ENCODE data around the gene OR51B4. TPM values are rescaled to one million over a fixed set of nuclear protein-coding genes. Genes with fewer than 3 reads are reported as not detected.
"Not testable (repeated sequence)": the region's sequence is repeated elsewhere in the genome, so short reads cannot be mapped to it uniquely, and the experiment has no call there.

OR51B4 gene
- total RNA-seq, 1 donor from 2014 or later: not detected

DNA sequence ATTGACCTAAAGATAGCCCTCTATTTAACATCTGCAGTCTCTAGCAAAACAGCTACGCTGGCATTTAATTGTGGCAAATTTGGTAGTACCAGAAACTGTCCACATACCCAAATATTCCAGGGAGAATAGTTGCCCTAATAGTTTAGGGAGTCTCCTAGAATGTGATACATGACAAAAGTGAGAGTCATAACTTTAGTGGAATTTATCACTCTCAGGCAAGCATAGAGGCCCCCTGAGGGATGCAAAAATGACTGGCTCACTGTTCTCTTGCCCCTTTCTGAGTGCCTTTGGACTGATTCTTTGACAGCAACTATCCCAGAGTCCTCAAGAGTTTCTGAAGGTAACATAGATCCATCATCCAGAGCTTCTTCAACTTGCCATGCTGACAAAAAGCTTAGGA, 2.3 kb upstream of the OR51B4 start:
- DNase-seq (ENCODE audit: extremely low spot score, unreplicated experiment): no peak
- TF ChIP-seq, protein P1, sequence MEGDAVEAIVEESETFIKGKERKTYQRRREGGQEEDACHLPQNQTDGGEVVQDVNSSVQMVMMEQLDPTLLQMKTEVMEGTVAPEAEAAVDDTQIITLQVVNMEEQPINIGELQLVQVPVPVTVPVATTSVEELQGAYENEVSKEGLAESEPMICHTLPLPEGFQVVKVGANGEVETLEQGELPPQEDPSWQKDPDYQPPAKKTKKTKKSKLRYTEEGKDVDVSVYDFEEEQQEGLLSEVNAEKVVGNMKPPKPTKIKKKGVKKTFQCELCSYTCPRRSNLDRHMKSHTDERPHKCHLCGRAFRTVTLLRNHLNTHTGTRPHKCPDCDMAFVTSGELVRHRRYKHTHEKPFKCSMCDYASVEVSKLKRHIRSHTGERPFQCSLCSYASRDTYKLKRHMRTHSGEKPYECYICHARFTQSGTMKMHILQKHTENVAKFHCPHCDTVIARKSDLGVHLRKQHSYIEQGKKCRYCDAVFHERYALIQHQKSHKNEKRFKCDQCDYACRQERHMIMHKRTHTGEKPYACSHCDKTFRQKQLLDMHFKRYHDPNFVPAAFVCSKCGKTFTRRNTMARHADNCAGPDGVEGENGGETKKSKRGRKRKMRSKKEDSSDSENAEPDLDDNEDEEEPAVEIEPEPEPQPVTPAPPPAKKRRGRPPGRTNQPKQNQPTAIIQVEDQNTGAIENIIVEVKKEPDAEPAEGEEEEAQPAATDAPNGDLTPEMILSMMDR (IDR thresholded peaks at IDR 0.05): no peak
- Mint-ChIP-seq H3K4me3 (ENCODE audit: unreplicated experiment) (no peak overlapping the region), H3K36me3 (ENCODE audit: unreplicated experiment) (no peaks in the 10 kb centered on the region), H3K4me1 (ENCODE audit: unreplicated experiment) (no peaks in the 10 kb centered on the region), H3K9me3 (ENCODE audit: unreplicated experiment) (no peaks in the 10 kb centered on the region), H3K27ac (ENCODE audit: unreplicated experiment) (no peak overlapping the region), H3K27me3 (ENCODE audit: unreplicated experiment) (peaks cover 28% of the 10 kb centered on the region)

DNA sequence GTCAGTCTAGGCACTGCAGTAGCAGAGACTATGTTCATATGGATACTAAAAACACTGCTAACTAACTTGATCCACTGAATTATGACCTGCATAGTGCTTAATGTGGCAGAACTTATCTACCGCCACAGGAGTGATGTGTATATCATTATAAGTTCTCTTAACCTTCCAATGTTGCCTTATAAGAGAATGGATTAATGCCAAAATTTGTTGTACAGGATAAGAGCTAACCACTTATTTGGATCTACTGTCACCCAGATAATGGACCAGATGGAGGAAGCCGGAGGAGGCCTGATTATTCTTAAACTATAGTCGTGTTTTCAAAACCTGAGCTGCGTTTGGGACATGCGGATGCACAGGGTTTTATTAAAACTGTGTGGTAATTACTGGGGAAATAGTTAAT, 1.9 kb upstream of the OR51B4 start:
- Mint-ChIP-seq H3K36me3 (ENCODE audit: unreplicated experiment) (no peaks in the 10 kb centered on the region), H3K27ac (ENCODE audit: unreplicated experiment) (no peak overlapping the region), H3K27me3 (ENCODE audit: unreplicated experiment) (peaks cover 28% of the 10 kb centered on the region), H3K4me1 (ENCODE audit: unreplicated experiment) (no peaks in the 10 kb centered on the region), H3K9me3 (ENCODE audit: unreplicated experiment) (no peaks in the 10 kb centered on the region), H3K4me3 (ENCODE audit: unreplicated experiment) (no peak overlapping the region)
- TF ChIP-seq, protein P1 (IDR thresholded peaks at IDR 0.05): no peak
- DNase-seq (ENCODE audit: extremely low spot score, unreplicated experiment): no peak

- Mint-ChIP-seq H3K9me3 (ENCODE audit: unreplicated experiment) (no peaks in the 10 kb centered on the region), H3K4me3 (ENCODE audit: unreplicated experiment) (no peak overlapping the region), H3K36me3 (ENCODE audit: unreplicated experiment) (no peaks in the 10 kb centered on the region), H3K4me1 (ENCODE audit: unreplicated experiment) (no peaks in the 10 kb centered on the region), H3K27me3 (ENCODE audit: unreplicated experiment) (peaks cover 42% of the 10 kb centered on the region), H3K27ac (ENCODE audit: unreplicated experiment) (no peak overlapping the region)
- TF ChIP-seq, protein P1 (IDR thresholded peaks at IDR 0.05): no peak
- no peak for DNase-seq (ENCODE audit: extremely low spot score, unreplicated experiment)
Observed at GRCh38 chr11:5300251-5300650, 1.5 kb downstream of the OR51B4 start.

DNA sequence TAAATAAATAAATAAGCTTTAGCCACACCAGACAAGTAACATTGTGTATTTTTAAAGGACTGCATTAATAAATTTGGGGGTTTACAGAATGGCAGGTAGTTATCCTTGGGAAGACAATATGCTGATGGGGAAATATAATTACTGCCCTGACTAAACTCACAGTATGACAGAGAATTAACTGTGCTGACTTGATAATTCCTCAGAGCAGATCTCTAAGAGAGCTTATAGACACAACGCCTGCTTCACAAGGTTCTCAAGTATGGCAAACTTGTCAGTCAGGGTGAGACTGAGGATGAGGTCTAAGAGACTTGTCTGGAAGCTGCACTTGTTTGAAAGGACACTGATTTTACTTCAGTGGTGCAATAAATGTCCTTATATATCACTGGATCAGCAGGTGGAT, 3.3 kb downstream of the OR51B4 start:
- no peak overlapping the region for H3K27ac Mint-ChIP-seq (ENCODE audit: unreplicated experiment)
- no peak for DNase-seq (ENCODE audit: extremely low spot score, unreplicated experiment)
- peaks cover 39% of the 10 kb centered on the region for H3K27me3 Mint-ChIP-seq (ENCODE audit: unreplicated experiment)
- H3K4me3 Mint-ChIP-seq (ENCODE audit: unreplicated experiment): no peak overlapping the region
- no peaks in the 10 kb centered on the region for H3K36me3 Mint-ChIP-seq (ENCODE audit: unreplicated experiment)
- H3K9me3 Mint-ChIP-seq (ENCODE audit: unreplicated experiment): no peaks in the 10 kb centered on the region
- TF ChIP-seq, protein P1 (IDR thresholded peaks at IDR 0.05): no peak
- H3K4me1 Mint-ChIP-seq (ENCODE audit: unreplicated experiment): no peaks in the 10 kb centered on the region

DNA sequence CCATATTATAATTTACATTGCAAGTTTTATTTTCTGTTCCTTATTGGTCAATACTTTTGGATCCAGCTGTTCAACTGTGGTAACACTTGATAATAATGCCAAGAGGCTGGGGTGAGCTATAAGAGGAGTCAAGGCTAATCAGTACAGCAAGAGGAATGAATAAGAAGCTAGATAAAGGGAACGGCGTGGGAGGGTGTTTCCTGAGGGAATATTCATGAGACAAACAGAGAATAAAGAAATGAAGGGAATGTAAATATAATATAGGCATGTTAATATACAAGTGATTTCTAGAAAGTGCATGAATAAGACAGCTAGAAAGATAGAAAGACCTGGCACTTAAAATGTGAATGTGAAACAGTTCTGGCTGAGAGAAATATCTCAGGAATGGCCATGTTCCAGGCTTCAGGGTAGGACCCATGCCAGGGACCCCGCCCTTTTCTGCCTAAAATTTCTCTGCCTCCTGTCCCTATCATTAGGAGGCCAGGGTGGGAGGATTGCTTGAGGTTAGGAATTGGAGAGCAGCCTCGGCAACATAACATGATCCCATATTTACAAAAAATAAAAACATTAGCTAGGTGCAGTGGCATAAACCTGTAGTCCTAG, 3.9 kb downstream of the OR51B4 start:
- Mint-ChIP-seq H3K27ac (ENCODE audit: unreplicated experiment) (no peak overlapping the region), H3K4me1 (ENCODE audit: unreplicated experiment) (peaks cover 6% of the 10 kb centered on the region), H3K4me3 (ENCODE audit: unreplicated experiment) (no peak overlapping the region), H3K9me3 (ENCODE audit: unreplicated experiment) (no peaks in the 10 kb centered on the region), H3K36me3 (ENCODE audit: unreplicated experiment) (no peaks in the 10 kb centered on the region), H3K27me3 (ENCODE audit: unreplicated experiment) (peaks cover 39% of the 10 kb centered on the region)
- DNase-seq (ENCODE audit: extremely low spot score, unreplicated experiment): no peak
- TF ChIP-seq, protein P1 (IDR thresholded peaks at IDR 0.05): no peak

DNA sequence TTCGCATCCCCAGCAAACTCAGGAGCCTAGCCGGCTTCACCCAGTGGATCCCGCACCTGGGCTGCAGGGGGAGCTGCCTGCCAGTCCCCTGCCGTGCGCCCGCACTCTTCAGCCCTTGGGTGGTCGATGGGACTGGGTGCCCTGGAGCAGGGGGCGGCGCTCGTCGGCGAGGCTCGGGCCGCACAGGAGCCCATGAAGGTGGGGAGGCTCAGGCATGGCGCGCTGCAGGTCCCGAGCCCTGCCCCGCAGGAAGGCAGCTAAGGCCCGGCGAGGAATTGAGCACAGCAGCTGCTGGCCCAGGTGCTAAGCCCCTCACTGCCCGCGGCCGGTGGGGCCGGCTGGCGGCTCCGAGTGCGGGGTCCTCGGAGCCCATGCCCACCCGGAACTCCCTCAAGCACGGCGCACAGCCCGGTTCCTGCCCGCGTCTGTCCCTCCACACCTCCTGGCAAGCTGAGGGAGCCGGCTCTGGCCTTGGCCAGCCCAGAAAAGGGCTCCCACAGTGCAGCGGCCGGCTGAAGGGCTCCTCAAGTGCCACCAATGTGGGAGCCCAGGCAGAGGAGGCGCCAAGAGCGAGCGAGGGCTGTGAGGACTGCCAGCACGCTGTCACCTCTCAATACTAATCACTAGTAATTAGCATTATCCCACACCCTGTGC, 7.3 kb downstream of the OR51B4 start:
- not testable (repeated sequence) for H3K9me3 Mint-ChIP-seq (ENCODE audit: unreplicated experiment); H3K36me3 Mint-ChIP-seq (ENCODE audit: unreplicated experiment); H3K4me3 Mint-ChIP-seq (ENCODE audit: unreplicated experiment); DNase-seq (ENCODE audit: extremely low spot score, unreplicated experiment); H3K27ac Mint-ChIP-seq (ENCODE audit: unreplicated experiment); H3K4me1 Mint-ChIP-seq (ENCODE audit: unreplicated experiment)
- peaks cover 27% of the 10 kb centered on the region for H3K27me3 Mint-ChIP-seq (ENCODE audit: unreplicated experiment)

Data from osteocyte (in vitro differentiated cells).